GM13977 (cell line): ENCODE results near the gene MINAR1.

Experiments
- DNase-seq: peaks from one replicate; pipeline ENCODE4 v3.0.0; 2012; ENCODE audit warnings: low spot score
- CTCF ChIP-seq: IDR thresholded peaks from 2 replicates; pipeline ENCODE4 v1.5.1; 2012; ENCODE audit warnings: mild to moderate bottlenecking, control low read depth; ENCODE audit not compliant: insufficient read depth; ENCODE audit errors: extremely low read depth, missing control alignments
- in situ Hi-C: fragments of 300-500 bp; cut with MboI; formaldehyde crosslinking; loops from one replicate; pipeline ENCODE4 v1.12.0; 2022; ENCODE audit warnings: low sequenced_read_pairs, low pct_unique_long_range_greater_than_20kb, mixed read lengths, inconsistent platforms; ENCODE audit not compliant: unreplicated experiment

The MINAR1 gene

GRCh38 chr15:79432345-79433275 lies 474 bp downstream of the MINAR1 start:
- no peak for DNase-seq
- in situ Hi-C loops: no loop called here
- TF ChIP-seq CTCF: no peak

- no peak for TF ChIP-seq CTCF
- in situ Hi-C loops: no loop called here
- DNase-seq: no peak
These were observed 1.3 kb downstream of the MINAR1 start for GRCh38 chr15:79433276-79433990.

GRCh38 chr15:79434361-79434760 lies 2.2 kb downstream of the MINAR1 start:
- TF ChIP-seq CTCF: no peak
- in situ Hi-C loops: no loop called here
- DNase-seq: no peak

- no peak for TF ChIP-seq CTCF
- in situ Hi-C loops: no loop called here
- DNase-seq: no peak
These were observed 4.1 kb downstream of the MINAR1 start for GRCh38 chr15:79436037-79436780.

GRCh38 chr15:79437275-79438000 lies 5.3 kb downstream of the MINAR1 start:
- in situ Hi-C loops: no loop called here
- no peak for DNase-seq
- TF ChIP-seq CTCF: no peak

GRCh38 chr15:79439236-79439635 lies 7.1 kb downstream of the MINAR1 start:
- TF ChIP-seq CTCF: no peak
- no peak for DNase-seq

More at GRCh38 chr15:79439236-79439635, 7.1 kb downstream of the MINAR1 start:
- in situ Hi-C loops: no loop called here
